T-helper 1 cell treated with Interleukin-12 subunit alpha and Interleukin-12 subunit beta and Interleukin-4 antibody, amounts not matched to agents 30 μg/mL and 1 μg/mL, for 36 hours (primary cell): ENCODE measurements around the gene RANBP3L.
"Not testable (repeated sequence)": the region's sequence is repeated elsewhere in the genome, so short reads cannot be mapped to it uniquely, and the experiment has no call there.

Experiments used
- H3K27ac Mint-ChIP-seq: one replicate; pipeline ENCODE4 v1.8.0; 2021; ENCODE audit warnings: mild to moderate bottlenecking, mixed read lengths
- H3K27me3 Mint-ChIP-seq: one replicate; pipeline ENCODE4 v1.8.0; 2021; ENCODE audit warnings: low read depth, mixed read lengths
- H3K36me3 Mint-ChIP-seq: one replicate; pipeline ENCODE4 v1.8.0; 2021; ENCODE audit warnings: low read depth, mixed read lengths
- H3K4me1 Mint-ChIP-seq: one replicate; pipeline ENCODE4 v1.8.0; 2021; ENCODE audit warnings: low read depth, mixed read lengths
- H3K4me3 Mint-ChIP-seq: one replicate; pipeline ENCODE4 v1.8.0; 2021; ENCODE audit warnings: mild to moderate bottlenecking, moderate library complexity, mixed read lengths
- H3K9me3 Mint-ChIP-seq: one replicate; pipeline ENCODE4 v1.8.0; 2021; ENCODE audit warnings: mixed read lengths

The RANBP3L gene

GRCh38 chr5:36215910-36216309 is 85.8 kb downstream of the RANBP3L start:
- no peak overlapping the region for H3K27ac Mint-ChIP-seq
- H3K36me3 Mint-ChIP-seq, result peaks cover 9% of the 10 kb centered on the region
- H3K27me3 Mint-ChIP-seq, result no peaks in the 10 kb centered on the region
- H3K4me3 Mint-ChIP-seq, result no peak overlapping the region
- no peaks in the 10 kb centered on the region for H3K4me1 Mint-ChIP-seq
- no peaks in the 10 kb centered on the region for H3K9me3 Mint-ChIP-seq

- H3K9me3 Mint-ChIP-seq, result no peaks in the 10 kb centered on the region
- H3K27me3 Mint-ChIP-seq, result no peaks in the 10 kb centered on the region
- peaks cover 6% of the 10 kb centered on the region for H3K36me3 Mint-ChIP-seq
- no peak overlapping the region for H3K4me3 Mint-ChIP-seq
- no peaks in the 10 kb centered on the region for H3K4me1 Mint-ChIP-seq
- H3K27ac Mint-ChIP-seq, result no peak overlapping the region
Measured at GRCh38 chr5:36214436-36214835, 87.3 kb downstream of the RANBP3L start.

- no peak overlapping the region for H3K4me3 Mint-ChIP-seq
- H3K36me3 Mint-ChIP-seq, result peaks cover 17% of the 10 kb centered on the region
- no peaks in the 10 kb centered on the region for H3K4me1 Mint-ChIP-seq
- H3K27ac Mint-ChIP-seq, result no peak overlapping the region
- no peaks in the 10 kb centered on the region for H3K27me3 Mint-ChIP-seq
- no peaks in the 10 kb centered on the region for H3K9me3 Mint-ChIP-seq
Measured at GRCh38 chr5:36209664-36210063, 92.0 kb downstream of the RANBP3L start.

- H3K27ac Mint-ChIP-seq, result no peak overlapping the region
- H3K36me3 Mint-ChIP-seq, result peaks cover 17% of the 10 kb centered on the region
- no peaks in the 10 kb centered on the region for H3K4me1 Mint-ChIP-seq
- H3K9me3 Mint-ChIP-seq, result no peaks in the 10 kb centered on the region
- no peak overlapping the region for H3K4me3 Mint-ChIP-seq
- H3K27me3 Mint-ChIP-seq, result no peaks in the 10 kb centered on the region
Measured at GRCh38 chr5:36208786-36209185, 92.9 kb downstream of the RANBP3L start.

GRCh38 chr5:36206913-36207312 is 94.8 kb downstream of the RANBP3L start:
- Mint-ChIP-seq H3K27ac (no peak overlapping the region), H3K36me3 (peaks cover 15% of the 10 kb centered on the region), H3K27me3 (no peaks in the 10 kb centered on the region), H3K4me3 (no peak overlapping the region), H3K9me3 (no peaks in the 10 kb centered on the region), H3K4me1 (no peaks in the 10 kb centered on the region)

GRCh38 chr5:36205329-36205728 is 96.4 kb downstream of the RANBP3L start:
- no peak overlapping the region for H3K27ac Mint-ChIP-seq
- no peaks in the 10 kb centered on the region for H3K9me3 Mint-ChIP-seq
- H3K4me3 Mint-ChIP-seq, result no peak overlapping the region
- H3K36me3 Mint-ChIP-seq, result peaks cover 15% of the 10 kb centered on the region
- no peaks in the 10 kb centered on the region for H3K4me1 Mint-ChIP-seq
- H3K27me3 Mint-ChIP-seq, result no peaks in the 10 kb centered on the region

GRCh38 chr5:36202521-36202961 is 99.2 kb downstream of the RANBP3L start:
- Mint-ChIP-seq H3K27me3 (no peaks in the 10 kb centered on the region), H3K4me1 (no peaks in the 10 kb centered on the region), H3K36me3 (peaks cover 19% of the 10 kb centered on the region), H3K4me3 (no peak overlapping the region), H3K27ac (no peak overlapping the region), H3K9me3 (no peaks in the 10 kb centered on the region)

GRCh38 chr5:36200513-36200912 is 101.2 kb downstream of the RANBP3L start:
- H3K36me3 Mint-ChIP-seq, result peaks cover 18% of the 10 kb centered on the region
- no peaks in the 10 kb centered on the region for H3K4me1 Mint-ChIP-seq
- H3K27ac Mint-ChIP-seq, result no peak overlapping the region
- H3K4me3 Mint-ChIP-seq, result no peak overlapping the region
- H3K9me3 Mint-ChIP-seq, result no peaks in the 10 kb centered on the region
- no peaks in the 10 kb centered on the region for H3K27me3 Mint-ChIP-seq

GRCh38 chr5:36199620-36200019 is 102.1 kb downstream of the RANBP3L start:
- Mint-ChIP-seq H3K4me3 (no peak overlapping the region), H3K36me3 (peaks cover 17% of the 10 kb centered on the region), H3K4me1 (no peaks in the 10 kb centered on the region), H3K27ac (no peak overlapping the region), H3K9me3 (no peaks in the 10 kb centered on the region), H3K27me3 (no peaks in the 10 kb centered on the region)

GRCh38 chr5:36198783-36199182 is 102.9 kb downstream of the RANBP3L start:
- H3K9me3 Mint-ChIP-seq, H3K4me3 Mint-ChIP-seq, H3K4me1 Mint-ChIP-seq, H3K27ac Mint-ChIP-seq, H3K27me3 Mint-ChIP-seq: not testable (repeated sequence)
- H3K36me3 Mint-ChIP-seq, result peaks cover 17% of the 10 kb centered on the region
